HEK293 (cell line): ENCODE data around the gene EXD1.

Source experiments
- AEBP2 ChIP-seq: fragments of 450-650 bp; formaldehyde crosslinking; IDR thresholded peaks from 2 replicates; pipeline ENCODE4 v1.5.1; 2016; ENCODE audit warnings: missing biosample characterization, missing genetic modification characterization, borderline replicate concordance
- CTCF ChIP-seq: fragments of 450-650 bp; formaldehyde crosslinking; IDR thresholded peaks from 2 replicates; pipeline ENCODE4 v1.5.1; 2016; ENCODE audit warnings: missing biosample characterization, missing genetic modification characterization
- PBX3 ChIP-seq: sonication (generic); formaldehyde crosslinking; IDR thresholded peaks from 2 replicates; pipeline ENCODE4 v1.8.1; 2022; ENCODE audit warnings: mild to moderate bottlenecking, moderate library complexity, missing genetic modification reagents
- TCF7L2 ChIP-seq: IDR thresholded peaks from 2 replicates; pipeline ENCODE4 v1.6.1; 2011; ENCODE audit warnings: low read depth, mild to moderate bottlenecking, inconsistent platforms, low read length, moderate library complexity, borderline replicate concordance
- YY1 ChIP-seq: fragments of 450-650 bp; formaldehyde crosslinking; IDR thresholded peaks from 2 replicates; pipeline ENCODE4 v1.5.1; 2018; ENCODE audit warnings: missing biosample characterization, missing genetic modification characterization
- ZBTB11 ChIP-seq: fragments of 450-650 bp; formaldehyde crosslinking; conservative IDR thresholded peaks from 2 replicates; pipeline ENCODE4 v1.5.1; 2016; ENCODE audit warnings: low read depth, missing biosample characterization, missing genetic modification characterization
- ZBTB26 ChIP-seq: fragments of 450-650 bp; formaldehyde crosslinking; optimal IDR thresholded peaks from 2 replicates; pipeline ENCODE3; 2016; ENCODE audit warnings: missing biosample characterization, mild to moderate bottlenecking, missing genetic modification characterization
- ZBTB48 ChIP-seq: fragments of 450-650 bp; formaldehyde crosslinking; IDR thresholded peaks from 2 replicates; pipeline ENCODE4 v1.5.1; 2016; ENCODE audit warnings: missing biosample characterization, missing genetic modification characterization
- ZNF138 ChIP-seq: fragments of 450-650 bp; formaldehyde crosslinking; IDR thresholded peaks from 2 replicates; pipeline ENCODE4 v1.5.1; 2016; ENCODE audit warnings: missing biosample characterization, missing genetic modification characterization, borderline replicate concordance
- ZNF274 ChIP-seq, 2 experiments: fragments of 200-500 bp in 1 of 2; fragments of 450-650 bp in 1 of 2; sonication (Bioruptor generic) in 1 of 2; formaldehyde crosslinking in 1 of 2; IDR thresholded peaks; 2 replicates each; pipeline versions ENCODE4 v1.5.1 to v1.6.1; 2014 to 2016; ENCODE audit warnings: borderline replicate concordance in 1 of 2, inconsistent platforms in 1 of 2, low read length in 1 of 2, missing biosample characterization in 1 of 2, missing genetic modification characterization in 1 of 2
- ZNF292 ChIP-seq: fragments of 450-650 bp; formaldehyde crosslinking; IDR thresholded peaks from 2 replicates; pipeline ENCODE4 v1.5.1; 2016; ENCODE audit warnings: low read depth, missing biosample characterization, missing genetic modification characterization, borderline replicate concordance
- ZNF449 ChIP-seq: fragments of 450-650 bp; formaldehyde crosslinking; IDR thresholded peaks from 2 replicates; pipeline ENCODE4 v1.5.1; 2017; ENCODE audit warnings: missing biosample characterization, mild to moderate bottlenecking, missing genetic modification characterization, moderate library complexity

- no peak for TF ChIP-seq CTCF (tag by site-specific recombination)
- no peak for TF ChIP-seq YY1
- no peak for TF ChIP-seq AEBP2 (tag by site-specific recombination)
- TF ChIP-seq TCF7L2 = no peak
- no peak for TF ChIP-seq ZBTB48
- no peak for TF ChIP-seq ZNF274 (IDR thresholded peaks at IDR 0.05; ENCODE audit: low read length)
- TF ChIP-seq ZNF274 (tag by site-specific recombination; IDR thresholded peaks at IDR 0.05; ENCODE audit: borderline replicate concordance) = no peak
- no peak for TF ChIP-seq ZBTB11 (tag by site-specific recombination)
- no peak for TF ChIP-seq ZBTB26
- TF ChIP-seq ZNF292 (tag by site-specific recombination) = no peak
- no peak for TF ChIP-seq ZNF449 (tag by site-specific recombination)
- TF ChIP-seq PBX3 = no peak
- no peak for TF ChIP-seq ZNF138 (tag by site-specific recombination)
These were observed 20.9 kb upstream of the EXD1 start for GRCh38 chr15:41251411-41251810.
